ENCODE data around the gene TET2.

TET2 gene

GRCh38 chr4:105288121-105288520 is 141.4 kb downstream of the TET2 start:
- H3K27me3 ChIP-seq (ENCODE audit: control insufficient read depth in 3 of 3, insufficient read depth in 3 of 3, low read depth in 1 of 3, low read length in 3 of 3) = no peaks in the 10 kb centered on the region
- no peak overlapping the region for H3K4me3 ChIP-seq (ENCODE audit: low read length in 2 of 2)
- no CpG with 5 or more reads among the region's 2 CpGs for WGBS, 2 donors (ENCODE audit: extremely low coverage in 2 of 2, insufficient read length in 2 of 2, insufficient replicate concordance in 1 of 2)
- H4K8ac ChIP-seq (ENCODE audit: low read depth, low read length) = no peak overlapping the region
- no peaks in the 10 kb centered on the region for H3K4me1 ChIP-seq (ENCODE audit: control insufficient read depth in 2 of 2, insufficient read depth in 1 of 2, low read depth in 1 of 2, low read length in 2 of 2)
- no peak overlapping the region for H3K9ac ChIP-seq (ENCODE audit: low read depth, low read length, poor library complexity)
- H3K9me3 ChIP-seq (replicated peaks in 1 of 2; ENCODE audit: control insufficient read depth in 2 of 2, insufficient read depth in 1 of 2, low read depth in 1 of 2, low read length in 2 of 2) = no peaks in the 10 kb centered on the region
- H2BK15ac ChIP-seq (ENCODE audit: low read length) = no peak overlapping the region
- no peak overlapping the region for H2AK5ac ChIP-seq (ENCODE audit: low read depth, low read length)
- H3K4ac ChIP-seq (ENCODE audit: low read length) = no peak overlapping the region
- H2BK5ac ChIP-seq (ENCODE audit: low read length) = no peak overlapping the region
- no peak for DNase-seq (ENCODE audit: low spot score)
- H3K27ac ChIP-seq (replicated peaks; ENCODE audit: low read length) = no peak overlapping the region
- no peak overlapping the region for H2BK120ac ChIP-seq (ENCODE audit: low read depth, low read length)
- H3K36me3 ChIP-seq (replicated peaks in 1 of 2; ENCODE audit: control insufficient read depth in 2 of 2, insufficient read depth in 2 of 2, low read length in 2 of 2) = no peaks in the 10 kb centered on the region
- no peak overlapping the region for H3K18ac ChIP-seq (ENCODE audit: low read length)
- H2AFZ ChIP-seq (ENCODE audit: low read length) = no peak overlapping the region
- no peak overlapping the region for H4K91ac ChIP-seq (ENCODE audit: low read depth, low read length, poor library complexity)
- H3K4me2 ChIP-seq (ENCODE audit: insufficient read depth, low read length, poor library complexity, severe bottlenecking) = no peak overlapping the region
- no peak overlapping the region for H3K23ac ChIP-seq (ENCODE audit: low read depth, low read length, poor library complexity)
- H3K14ac ChIP-seq (ENCODE audit: low read length) = no peak overlapping the region
- H3K79me1 ChIP-seq (ENCODE audit: low read depth, low read length) = no peaks in the 10 kb centered on the region
- H2BK12ac ChIP-seq (ENCODE audit: low read length) = no peak overlapping the region

DNA sequence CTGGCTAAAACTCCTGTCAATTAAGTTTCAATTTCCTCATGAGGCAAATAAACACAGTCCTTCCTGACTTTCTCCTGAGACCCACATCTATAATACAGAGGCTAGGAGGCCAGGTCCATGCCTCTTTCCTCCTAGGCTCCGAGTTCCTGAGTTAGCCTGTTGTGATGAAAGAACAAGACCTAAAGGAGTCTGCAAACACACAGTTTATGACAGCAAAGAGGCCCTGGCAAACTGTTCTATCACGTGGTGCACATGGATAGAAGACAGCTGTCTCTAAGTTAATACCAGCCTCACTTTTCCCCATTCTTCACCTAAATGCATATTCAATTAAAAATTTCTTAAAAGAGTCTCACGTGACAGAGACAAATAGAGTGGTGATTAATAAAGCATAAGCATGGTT is 145.2 kb downstream of the TET2 start:
- no peak overlapping the region for H2BK5ac ChIP-seq (ENCODE audit: low read length)
- H3K4me2 ChIP-seq (ENCODE audit: insufficient read depth, low read length, poor library complexity, severe bottlenecking) = no peak overlapping the region
- no peak overlapping the region for H3K14ac ChIP-seq (ENCODE audit: low read length)
- no peak overlapping the region for H3K4me3 ChIP-seq (ENCODE audit: low read length in 2 of 2)
- no peak overlapping the region for H3K18ac ChIP-seq (ENCODE audit: low read length)
- H3K36me3 ChIP-seq (replicated peaks in 1 of 2; ENCODE audit: control insufficient read depth in 2 of 2, insufficient read depth in 2 of 2, low read length in 2 of 2) = no peaks in the 10 kb centered on the region
- no peaks in the 10 kb centered on the region for H3K9me3 ChIP-seq (replicated peaks in 1 of 2; ENCODE audit: control insufficient read depth in 2 of 2, insufficient read depth in 1 of 2, low read depth in 1 of 2, low read length in 2 of 2)
- no peak overlapping the region for H2BK15ac ChIP-seq (ENCODE audit: low read length)
- WGBS, 2 donors (ENCODE audit: extremely low coverage in 2 of 2, insufficient read length in 2 of 2, insufficient replicate concordance in 1 of 2) = no CpG with 5 or more reads among the region's 3 CpGs
- no peak overlapping the region for H2BK120ac ChIP-seq (ENCODE audit: low read depth, low read length)
- H2BK12ac ChIP-seq (ENCODE audit: low read length) = no peak overlapping the region
- H3K4ac ChIP-seq (ENCODE audit: low read length) = no peak overlapping the region
- no peak overlapping the region for H3K27ac ChIP-seq (replicated peaks; ENCODE audit: low read length)
- no peak overlapping the region for H2AFZ ChIP-seq (ENCODE audit: low read length)
- H2AK5ac ChIP-seq (ENCODE audit: low read depth, low read length) = no peak overlapping the region
- no peak overlapping the region for H4K8ac ChIP-seq (ENCODE audit: low read depth, low read length)
- no peak for DNase-seq (ENCODE audit: low spot score)
- no peak overlapping the region for H3K23ac ChIP-seq (ENCODE audit: low read depth, low read length, poor library complexity)
- H4K91ac ChIP-seq (ENCODE audit: low read depth, low read length, poor library complexity) = no peak overlapping the region
- H3K27me3 ChIP-seq (ENCODE audit: control insufficient read depth in 3 of 3, insufficient read depth in 3 of 3, low read depth in 1 of 3, low read length in 3 of 3) = no peaks in the 10 kb centered on the region
- H3K79me1 ChIP-seq (ENCODE audit: low read depth, low read length) = no peaks in the 10 kb centered on the region
- no peaks in the 10 kb centered on the region for H3K4me1 ChIP-seq (ENCODE audit: control insufficient read depth in 2 of 2, insufficient read depth in 1 of 2, low read depth in 1 of 2, low read length in 2 of 2)
- H3K9ac ChIP-seq (ENCODE audit: low read depth, low read length, poor library complexity) = no peak overlapping the region

DNA sequence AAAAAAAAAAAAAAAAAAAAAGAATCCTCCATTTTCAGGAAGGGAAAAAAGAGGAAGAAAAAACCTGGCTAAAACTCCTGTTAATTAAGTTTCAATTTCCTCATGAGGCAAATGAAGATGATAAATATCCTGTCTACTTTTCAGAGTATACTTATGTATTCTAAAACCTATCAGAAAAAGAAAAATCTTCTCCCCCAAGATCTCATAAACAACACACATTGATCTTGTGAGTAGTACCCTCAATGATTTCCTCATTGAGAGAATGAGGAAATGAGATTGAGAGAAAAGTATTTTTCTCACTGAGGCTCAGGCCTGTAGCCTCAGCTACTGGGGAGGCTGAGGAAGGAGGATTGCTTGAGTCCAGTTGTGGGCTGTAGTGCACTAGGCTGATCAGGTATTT is 146.7 kb downstream of the TET2 start:
- Histone ChIP-seq H3K36me3 (replicated peaks in 1 of 2; ENCODE audit: control insufficient read depth in 2 of 2, insufficient read depth in 2 of 2, low read length in 2 of 2) (no peaks in the 10 kb centered on the region), H3K4me3 (ENCODE audit: low read length in 2 of 2) (peak overlapping the region in 1 of 2 donors; percentile 51), H3K4ac (ENCODE audit: low read length) (no peak overlapping the region), H3K23ac (ENCODE audit: low read depth, low read length, poor library complexity) (no peak overlapping the region), H3K9me3 (replicated peaks in 1 of 2; ENCODE audit: control insufficient read depth in 2 of 2, insufficient read depth in 1 of 2, low read depth in 1 of 2, low read length in 2 of 2) (no peaks in the 10 kb centered on the region), H3K79me1 (ENCODE audit: low read depth, low read length) (no peaks in the 10 kb centered on the region), H2BK15ac (ENCODE audit: low read length) (no peak overlapping the region), H3K27me3 (ENCODE audit: control insufficient read depth in 3 of 3, insufficient read depth in 3 of 3, low read depth in 1 of 3, low read length in 3 of 3) (no peaks in the 10 kb centered on the region), H3K4me2 (ENCODE audit: insufficient read depth, low read length, poor library complexity, severe bottlenecking) (no peak overlapping the region), H2AFZ (ENCODE audit: low read length) (no peak overlapping the region), H4K91ac (ENCODE audit: low read depth, low read length, poor library complexity) (no peak overlapping the region), H2BK12ac (ENCODE audit: low read length) (no peak overlapping the region), H4K8ac (ENCODE audit: low read depth, low read length) (no peak overlapping the region), H2BK5ac (ENCODE audit: low read length) (no peak overlapping the region), H2BK120ac (ENCODE audit: low read depth, low read length) (no peak overlapping the region), H3K9ac (ENCODE audit: low read depth, low read length, poor library complexity) (peak overlapping the region; percentile 56), H2AK5ac (ENCODE audit: low read depth, low read length) (no peak overlapping the region), H3K27ac (replicated peaks; ENCODE audit: low read length) (no peak overlapping the region), H3K4me1 (ENCODE audit: control insufficient read depth in 2 of 2, insufficient read depth in 1 of 2, low read depth in 1 of 2, low read length in 2 of 2) (no peaks in the 10 kb centered on the region), H3K14ac (ENCODE audit: low read length) (no peak overlapping the region), H3K18ac (ENCODE audit: low read length) (no peak overlapping the region)
- no peak for DNase-seq (ENCODE audit: low spot score)

DNA sequence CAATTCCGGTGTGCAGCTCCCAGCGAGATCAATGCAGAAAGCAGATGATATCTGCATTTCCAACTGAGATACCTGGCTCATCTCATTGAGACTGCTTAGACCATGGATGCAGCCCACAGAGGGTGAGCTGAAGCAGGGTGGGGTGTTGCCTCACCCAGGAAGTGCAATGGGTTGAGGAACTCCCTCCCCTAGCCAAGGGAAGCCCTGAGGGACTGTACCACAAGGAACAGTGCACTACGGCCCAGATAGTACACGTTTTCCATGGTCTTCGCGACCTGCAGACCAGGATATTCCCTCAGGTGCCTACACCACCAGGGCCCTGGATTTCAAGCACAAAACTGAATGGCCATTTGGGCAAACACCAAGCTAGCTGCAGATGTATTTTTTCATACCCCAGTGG is 150.0 kb downstream of the TET2 start:
- Histone ChIP-seq H2AFZ (ENCODE audit: low read length) (no peak overlapping the region), H3K14ac (ENCODE audit: low read length) (no peak overlapping the region), H3K4me1 (ENCODE audit: control insufficient read depth in 2 of 2, insufficient read depth in 1 of 2, low read depth in 1 of 2, low read length in 2 of 2) (no peaks in the 10 kb centered on the region), H3K27ac (replicated peaks; ENCODE audit: low read length) (no peak overlapping the region), H3K18ac (ENCODE audit: low read length) (no peak overlapping the region), H4K91ac (ENCODE audit: low read depth, low read length, poor library complexity) (no peak overlapping the region), H2BK5ac (ENCODE audit: low read length) (no peak overlapping the region), H4K8ac (ENCODE audit: low read depth, low read length) (no peak overlapping the region), H3K4ac (ENCODE audit: low read length) (no peak overlapping the region), H2BK120ac (ENCODE audit: low read depth, low read length) (no peak overlapping the region), H2BK12ac (ENCODE audit: low read length) (no peak overlapping the region), H2BK15ac (ENCODE audit: low read length) (no peak overlapping the region), H3K4me3 (ENCODE audit: low read length in 2 of 2) (no peak overlapping the region), H3K4me2 (ENCODE audit: insufficient read depth, low read length, poor library complexity, severe bottlenecking) (no peak overlapping the region), H3K9ac (ENCODE audit: low read depth, low read length, poor library complexity) (no peak overlapping the region), H3K9me3 (replicated peaks in 1 of 2; ENCODE audit: control insufficient read depth in 2 of 2, insufficient read depth in 1 of 2, low read depth in 1 of 2, low read length in 2 of 2) (no peaks in the 10 kb centered on the region), H3K23ac (ENCODE audit: low read depth, low read length, poor library complexity) (no peak overlapping the region), H3K79me1 (ENCODE audit: low read depth, low read length) (no peaks in the 10 kb centered on the region), H3K36me3 (replicated peaks in 1 of 2; ENCODE audit: control insufficient read depth in 2 of 2, insufficient read depth in 2 of 2, low read length in 2 of 2) (no peaks in the 10 kb centered on the region), H3K27me3 (ENCODE audit: control insufficient read depth in 3 of 3, insufficient read depth in 3 of 3, low read depth in 1 of 3, low read length in 3 of 3) (no peaks in the 10 kb centered on the region), H2AK5ac (ENCODE audit: low read depth, low read length) (no peak overlapping the region)
- DNase-seq (ENCODE audit: low spot score) = no peak
- no CpG with 5 or more reads among the region's 6 CpGs for whole genome bisulfite sequencing, 2 donors (ENCODE audit: extremely low coverage in 2 of 2, insufficient read length in 2 of 2, insufficient replicate concordance in 1 of 2)

Data from neuronal stem cell (in vitro differentiated cells).